ENCODE measurements around the gene DDX17. TPM values are rescaled to one million over a fixed set of nuclear protein-coding genes. Genes with fewer than 3 reads are reported as not detected.

Gene DDX17
- total RNA-seq, 1 experiment from 2014 or later: 234 TPM

- ChIA-PET CTCF (interaction anchor here (1.2 kb wide), 1 partner anchor 21 kb away, joined by 4 read pairs; no protein-coding TSS in a partner anchor), RAD21 (ENCODE audit: low non-redundant PET in 1 of 2, low total read pairs in 2 of 2, uncharacterized antibody in 2 of 2, unreplicated experiment in 2 of 2) (no interaction called here), POLR2A (no interaction called here)
- Histone ChIP-seq H3K27me3 (ENCODE audit: insufficient read depth, low read length) (no peaks in the 10 kb centered on the region), H3K36me3 (ENCODE audit: control insufficient read depth in 1 of 2, insufficient read depth in 2 of 2, low read length in 2 of 2) (no peaks in the 10 kb centered on the region), H3K4me1 (ENCODE audit: control insufficient read depth in 1 of 2, insufficient read depth in 2 of 2, low read length in 2 of 2) (peaks cover 0 to 9% of the 10 kb centered on the region in 2 experiments; a peak in 1 of 4 replicates), H4K20me1 (ENCODE audit: insufficient read depth) (no peaks in the 10 kb centered on the region), H3K27ac (ENCODE audit: low read depth, low read length) (no peak overlapping the region), H3K4me2 (ENCODE audit: low read length) (no peak overlapping the region), H3K9me3 (ENCODE audit: control insufficient read depth in 1 of 2, insufficient read depth in 1 of 2, low read depth in 1 of 2, low read length in 2 of 2) (no peaks in the 10 kb centered on the region), H3K9ac (ENCODE audit: low read length) (no peak overlapping the region), H3K9me2 (ENCODE audit: insufficient read depth) (no peaks in the 10 kb centered on the region), H3K79me2 (ENCODE audit: insufficient read depth, low read length) (no peaks in the 10 kb centered on the region), H2AFZ (ENCODE audit: low read depth, low read length, poor library complexity, severe bottlenecking) (no peak overlapping the region), H3K4me3 (replicated peaks in 1 of 2; ENCODE audit: low read depth in 1 of 2, low read length in 2 of 2) (no peak overlapping the region)
- ATAC-seq: no peak
- no TSS peak for BruUV-seq (replicated peaks)
- no peak for DNase-seq (ENCODE audit: low read depth, low spot score)
- intact Hi-C loops (cut with micrococcal nuclease): no loop called here
- no peak for TF ChIP-seq ELF1 (IDR thresholded peaks at IDR 0.05; ENCODE audit: borderline replicate concordance, low read depth)
- TF ChIP-seq ZNF274 (IDR thresholded peaks at IDR 0.05; ENCODE audit: low read depth, low read length): no peak
- no peak for TF ChIP-seq SIN3A (IDR thresholded peaks at IDR 0.05; ENCODE audit: low read depth)
- TF ChIP-seq JUND (IDR thresholded peaks at IDR 0.05): no peak
- TF ChIP-seq ZFX (IDR thresholded peaks at IDR 0.05): no peak
- TF ChIP-seq EZH2 (IDR thresholded peaks at IDR 0.05): no peak
Measured at GRCh38 chr22:38433871-38434270, 72.2 kb downstream of the DDX17 start.

Other genes starting within 250 kb of the DDX17 start
- 66.0 TPM for gene TMEM184B, start 233.3 kb downstream of the DDX17 start, total RNA-seq (2021; ENCODE audit: unreplicated experiment)
- gene CSNK1E, start 188.9 kb downstream of the DDX17 start, total RNA-seq (2021; ENCODE audit: unreplicated experiment): 190 TPM
- not detected for gene KCNJ4, start 51.1 kb downstream of the DDX17 start, total RNA-seq (2021; ENCODE audit: unreplicated experiment)
- 33.1 TPM for gene KDELR3, start 38.2 kb downstream of the DDX17 start, total RNA-seq (2021; ENCODE audit: unreplicated experiment)
- 0.89 TPM for gene DMC1, start 63.9 kb upstream of the DDX17 start, total RNA-seq (2021; ENCODE audit: unreplicated experiment)
- gene FAM227A, start 150.1 kb upstream of the DDX17 start, total RNA-seq (2021; ENCODE audit: unreplicated experiment): 3.9 TPM
- gene CBY1, start 150.3 kb upstream of the DDX17 start, total RNA-seq (2021; ENCODE audit: unreplicated experiment): 27.6 TPM
- gene TOMM22, start 175.6 kb upstream of the DDX17 start, total RNA-seq (2021; ENCODE audit: unreplicated experiment): 136 TPM
- gene JOSD1, start 194.6 kb upstream of the DDX17 start, total RNA-seq (2021; ENCODE audit: unreplicated experiment): 67.3 TPM
- gene GTPBP1, start 199.6 kb upstream of the DDX17 start, total RNA-seq (2021; ENCODE audit: unreplicated experiment): 48.2 TPM
- 71.6 TPM for gene SUN2, start 249.7 kb upstream of the DDX17 start, total RNA-seq (2021; ENCODE audit: unreplicated experiment)

Measured in HCT116 (cell line).